Mesenchymal stem cell (in vitro differentiated cells and primary cell): ENCODE measurements around the gene PIKFYVE.

Experiments
- DNase-seq: peaks from one replicate; pipeline ENCODE4 v3.0.0-alpha.2; 2013
- H2AFZ ChIP-seq: one replicate; pipeline ENCODE4 v1.6.1; 2013; ENCODE audit warnings: low read depth, mild to moderate bottlenecking, control low read depth, inconsistent platforms, low read length, moderate library complexity
- H2AK5ac ChIP-seq: 2 replicates; pipeline ENCODE4 v1.6.1; 2013; ENCODE audit warnings: low read length, moderate library complexity, mild to moderate bottlenecking, inconsistent platforms; ENCODE audit not compliant: severe bottlenecking
- H2BK120ac ChIP-seq: one replicate; pipeline ENCODE4 v1.6.1; 2013; ENCODE audit warnings: low read depth, mild to moderate bottlenecking, inconsistent platforms, low read length, moderate library complexity
- H2BK12ac ChIP-seq, 2 experiments: one replicate each; pipeline ENCODE4 v1.6.1; 2013; ENCODE audit warnings: inconsistent platforms in 2 of 2, low read length in 2 of 2, mild to moderate bottlenecking in 2 of 2, moderate library complexity in 2 of 2, control low read depth in 1 of 2
- H2BK15ac ChIP-seq: one replicate; pipeline ENCODE4 v1.6.1; 2013; ENCODE audit warnings: mild to moderate bottlenecking, low read depth, inconsistent platforms; ENCODE audit not compliant: poor library complexity, severe bottlenecking
- H2BK5ac ChIP-seq: 2 replicates; pipeline ENCODE4 v1.6.1; 2013; ENCODE audit warnings: low read depth, mild to moderate bottlenecking, low read length, control low read depth, inconsistent platforms; ENCODE audit not compliant: poor library complexity, severe bottlenecking
- H3K14ac ChIP-seq, 2 experiments: one replicate each; pipeline ENCODE4 v1.6.1; 2013; ENCODE audit warnings: inconsistent platforms in 2 of 2, low read length in 2 of 2, control low read depth in 1 of 2, mild to moderate bottlenecking in 1 of 2, moderate library complexity in 1 of 2
- H3K18ac ChIP-seq, 2 experiments: one replicate each; pipeline ENCODE4 v1.6.1; 2013; ENCODE audit warnings: inconsistent platforms in 2 of 2, low read length in 2 of 2, control low read depth in 1 of 2, low read depth in 1 of 2, mild to moderate bottlenecking in 1 of 2
- H3K23ac ChIP-seq, 2 experiments: one replicate each; pipeline ENCODE4 v1.6.1; 2013; ENCODE audit warnings: inconsistent platforms in 2 of 2, low read length in 2 of 2, mild to moderate bottlenecking in 2 of 2, moderate library complexity in 2 of 2, control low read depth in 1 of 2
- H3K27ac ChIP-seq: 2 replicates; pipeline ENCODE4 v1.5.1; 2013; ENCODE audit warnings: mild to moderate bottlenecking, moderate library complexity, low read length, control low read depth, inconsistent platforms; ENCODE audit not compliant: poor library complexity, severe bottlenecking
- H3K27me3 ChIP-seq, 2 experiments: 2 replicates each; pipeline versions ENCODE4 v1.6.1 to v1.7.0; 2013; ENCODE audit warnings: low read length in 2 of 2, mild to moderate bottlenecking in 2 of 2, moderate library complexity in 2 of 2, control low read depth in 1 of 2, inconsistent platforms in 1 of 2; ENCODE audit not compliant: control insufficient read depth in 1 of 2, insufficient read depth in 1 of 2
- H3K36me3 ChIP-seq, 2 experiments: 2 replicates each; pipeline versions ENCODE4 v1.6.1 to v1.7.0; 2013; ENCODE audit warnings: low read length in 2 of 2, control low read depth in 1 of 2, inconsistent platforms in 1 of 2, low read depth in 1 of 2, mild to moderate bottlenecking in 1 of 2; ENCODE audit not compliant: insufficient read depth in 2 of 2, control insufficient read depth in 1 of 2
- H3K4ac ChIP-seq, 2 experiments: one replicate each; pipeline ENCODE4 v1.6.1; 2013; ENCODE audit warnings: inconsistent platforms in 2 of 2, low read length in 2 of 2, mild to moderate bottlenecking in 2 of 2, moderate library complexity in 2 of 2, control low read depth in 1 of 2, low read depth in 1 of 2
- H3K4me1 ChIP-seq: 2 replicates; pipeline ENCODE4 v1.6.1; 2013; ENCODE audit warnings: low read depth, low read length, control low read depth; ENCODE audit not compliant: control insufficient read depth, insufficient read depth
- H3K4me2 ChIP-seq: 2 replicates; pipeline ENCODE4 v1.6.1; 2013; ENCODE audit warnings: low read length, mild to moderate bottlenecking, inconsistent platforms; ENCODE audit not compliant: poor library complexity, severe bottlenecking
- H3K4me3 ChIP-seq, 2 experiments: 2 replicates each; pipeline versions ENCODE4 v1.5.1 to v1.7.0; 2013; ENCODE audit warnings: low read length in 2 of 2, mild to moderate bottlenecking in 2 of 2, control low read depth in 1 of 2, low read depth in 1 of 2; ENCODE audit not compliant: insufficient read depth in 1 of 2
- H3K79me1 ChIP-seq: replicated peaks from 2 replicates; pipeline ENCODE4 v1.6.1; 2013; ENCODE audit warnings: mild to moderate bottlenecking, control low read depth, low read length, inconsistent platforms; ENCODE audit not compliant: poor library complexity, severe bottlenecking
- H3K9ac ChIP-seq: 2 replicates; pipeline ENCODE4 v1.7.0; 2013; ENCODE audit warnings: mild to moderate bottlenecking, low read length, moderate library complexity
- H3K9me3 ChIP-seq: 2 replicates; pipeline ENCODE4 v1.7.0; 2013; ENCODE audit warnings: mild to moderate bottlenecking, low read length; ENCODE audit not compliant: control insufficient read depth
- H4K8ac ChIP-seq: one replicate; pipeline ENCODE4 v1.6.1; 2013; ENCODE audit warnings: inconsistent platforms, mild to moderate bottlenecking, low read length, moderate library complexity
- H4K91ac ChIP-seq: one replicate; pipeline ENCODE4 v1.6.1; 2013; ENCODE audit warnings: mild to moderate bottlenecking, low read length, inconsistent platforms
- WGBS: methylation state at CpG from one replicate; pipeline ENCODE4 v1.1.7; 2013; ENCODE audit warnings: mixed read lengths; 5-methylcytosine and 5-hydroxymethylcytosine counted together

The PIKFYVE gene

DNA sequence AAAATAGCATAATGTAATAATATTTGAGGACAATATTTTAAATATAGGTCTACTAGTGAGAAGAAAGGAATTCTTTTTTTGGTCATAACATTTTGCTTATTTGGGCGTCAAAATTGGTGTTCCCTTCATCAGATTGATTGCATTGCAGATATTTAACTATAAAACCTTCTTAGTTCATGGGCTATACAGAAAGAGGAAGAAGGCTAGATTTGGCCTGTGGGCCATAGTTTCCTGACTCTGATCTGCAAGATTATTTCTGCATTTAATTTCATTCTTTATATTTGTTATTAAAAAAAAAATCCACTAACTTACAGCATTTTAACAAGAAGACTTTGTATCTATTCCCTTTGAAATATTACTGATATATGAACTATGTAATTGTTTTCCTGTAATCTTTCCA is 31.9 kb downstream of the PIKFYVE start:
- H3K14ac ChIP-seq: no peak overlapping the region
- WGBS: no CpG with 5 or more reads among the region's 1 CpG
- no peak overlapping the region for H4K8ac ChIP-seq
- peaks cover 21% of the 10 kb centered on the region for H3K79me1 ChIP-seq
- no peak overlapping the region for H2BK120ac ChIP-seq
- H3K9ac ChIP-seq: no peak overlapping the region
- no peaks in the 10 kb centered on the region for H3K9me3 ChIP-seq
- no peak overlapping the region for H2BK5ac ChIP-seq
- H3K4ac ChIP-seq: no peak overlapping the region
- H3K36me3 ChIP-seq: peaks cover 14 to 85% of the 10 kb centered on the region in 2 experiments
- no peak overlapping the region for H2BK15ac ChIP-seq
- H2AK5ac ChIP-seq: no peak overlapping the region
- H3K4me2 ChIP-seq: no peak overlapping the region
- DNase-seq: no peak
- H3K4me1 ChIP-seq: no peaks in the 10 kb centered on the region
- H3K27ac ChIP-seq: no peak overlapping the region
- H2BK12ac ChIP-seq: no peak overlapping the region
- no peak overlapping the region for H3K4me3 ChIP-seq
- H3K18ac ChIP-seq: no peak overlapping the region
- H3K23ac ChIP-seq: no peak overlapping the region
- H4K91ac ChIP-seq: no peak overlapping the region
- H3K27me3 ChIP-seq: no peaks in the 10 kb centered on the region
- H2AFZ ChIP-seq: no peak overlapping the region

DNA sequence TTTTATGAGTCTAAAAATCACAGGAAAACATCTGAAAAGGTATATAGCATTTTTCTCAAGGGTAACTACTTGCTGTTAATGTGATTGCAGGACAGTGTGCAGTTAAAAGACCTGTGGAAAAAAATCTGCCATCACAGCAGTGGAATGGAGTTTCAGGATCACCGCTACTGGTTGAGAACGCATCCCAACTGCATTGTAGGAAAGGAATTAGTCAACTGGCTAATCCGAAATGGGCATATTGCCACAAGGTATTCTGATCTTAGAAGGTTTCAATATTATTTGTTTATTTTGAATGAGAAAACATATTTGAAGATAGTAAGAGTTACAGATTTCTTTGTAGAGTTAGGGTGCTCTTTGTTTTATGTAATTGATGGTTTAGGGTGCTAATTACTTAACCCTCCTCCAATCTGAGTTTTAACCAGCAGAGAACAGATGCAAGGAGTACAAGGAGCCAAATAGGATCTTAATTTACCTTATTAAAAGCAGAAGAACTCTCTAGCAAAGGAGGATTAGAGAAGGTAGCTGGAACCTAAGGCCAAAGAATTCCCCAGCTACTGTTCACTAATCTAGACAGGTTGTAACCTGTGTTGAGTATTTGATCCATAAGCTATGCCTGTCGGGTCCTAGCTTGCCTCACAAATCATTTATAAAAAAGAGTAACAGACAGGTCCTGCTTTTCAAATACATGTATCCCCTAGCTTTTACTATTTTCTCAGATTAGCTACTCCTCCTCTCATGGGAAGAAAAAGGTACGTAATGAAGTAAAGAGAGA is 35.0 kb downstream of the PIKFYVE start:
- 91% methylated on average over 4 of the region's 5 CpGs for WGBS
- Histone ChIP-seq H3K4me3 (no peak overlapping the region), H3K14ac (no peak overlapping the region), H3K18ac (no peak overlapping the region), H4K8ac (no peak overlapping the region), H2BK5ac (no peak overlapping the region), H3K27ac (no peak overlapping the region), H3K36me3 (peaks cover 15 to 86% of the 10 kb centered on the region in 2 experiments), H2AK5ac (no peak overlapping the region), H4K91ac (no peak overlapping the region), H3K79me1 (peaks cover 10% of the 10 kb centered on the region), H3K9me3 (no peaks in the 10 kb centered on the region), H2BK12ac (no peak overlapping the region), H3K23ac (no peak overlapping the region), H3K27me3 (no peaks in the 10 kb centered on the region), H3K4me1 (no peaks in the 10 kb centered on the region), H3K4me2 (no peak overlapping the region), H3K9ac (no peak overlapping the region), H2BK15ac (no peak overlapping the region), H2BK120ac (no peak overlapping the region), H2AFZ (no peak overlapping the region), H3K4ac (no peak overlapping the region)
- DNase-seq: no peak

DNA sequence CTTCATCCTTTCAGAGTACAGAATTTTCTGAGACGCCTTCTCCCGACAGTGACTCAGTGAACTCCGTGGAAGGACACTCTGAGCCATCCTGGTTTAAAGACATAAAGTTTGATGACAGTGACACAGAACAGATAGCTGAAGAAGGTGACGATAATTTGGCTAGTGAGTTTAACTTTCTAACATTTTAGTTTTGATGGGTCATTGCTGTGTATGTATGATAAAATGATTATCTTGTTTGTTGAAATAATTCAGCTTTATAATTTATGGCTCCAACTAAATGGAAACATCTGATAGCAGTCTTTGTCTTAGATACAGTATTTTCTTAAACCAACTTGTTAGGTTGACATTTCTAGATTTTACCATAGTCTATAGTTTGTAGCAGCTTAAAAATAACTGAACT is 38.1 kb downstream of the PIKFYVE start:
- no peak overlapping the region for H3K4me2 ChIP-seq
- no peak overlapping the region for H4K91ac ChIP-seq
- no peaks in the 10 kb centered on the region for H3K9me3 ChIP-seq
- H2BK5ac ChIP-seq: no peak overlapping the region
- H3K4me3 ChIP-seq: no peak overlapping the region
- H3K18ac ChIP-seq: no peak overlapping the region
- H4K8ac ChIP-seq: no peak overlapping the region
- H2AK5ac ChIP-seq: no peak overlapping the region
- no peak overlapping the region for H2BK12ac ChIP-seq
- H3K4me1 ChIP-seq: no peaks in the 10 kb centered on the region
- no peak overlapping the region for H3K23ac ChIP-seq
- WGBS: 97% methylated on average over 4 of the region's 4 CpGs
- H3K9ac ChIP-seq: no peak overlapping the region
- H3K79me1 ChIP-seq: peaks cover 8% of the 10 kb centered on the region
- DNase-seq: no peak
- H3K27ac ChIP-seq: no peak overlapping the region
- H3K14ac ChIP-seq: no peak overlapping the region
- H2BK15ac ChIP-seq: no peak overlapping the region
- H2AFZ ChIP-seq: no peak overlapping the region
- H2BK120ac ChIP-seq: no peak overlapping the region
- H3K4ac ChIP-seq: no peak overlapping the region
- H3K27me3 ChIP-seq: no peaks in the 10 kb centered on the region
- peaks cover 10 to 72% of the 10 kb centered on the region in 2 experiments for H3K36me3 ChIP-seq

DNA sequence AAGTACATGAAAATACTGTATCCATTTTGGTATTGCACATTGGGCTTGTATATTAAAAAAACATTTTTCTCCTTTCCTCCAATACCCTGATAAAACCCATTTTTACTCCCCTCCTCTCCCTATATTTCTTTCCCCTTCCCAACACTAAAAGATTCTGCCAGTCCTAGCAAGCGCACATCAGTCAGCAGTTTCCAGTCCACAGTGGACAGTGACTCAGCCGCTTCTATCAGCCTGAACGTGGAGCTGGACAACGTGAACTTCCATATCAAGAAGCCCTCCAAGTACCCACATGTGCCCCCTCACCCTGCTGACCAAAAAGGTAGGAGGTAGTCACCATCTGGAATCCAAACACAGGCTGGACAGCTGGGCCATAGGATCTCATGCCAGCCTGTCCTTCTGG is 38.6 kb downstream of the PIKFYVE start:
- no peak for DNase-seq
- no peak overlapping the region for H3K4me2 ChIP-seq
- H2BK5ac ChIP-seq: no peak overlapping the region
- no peaks in the 10 kb centered on the region for H3K9me3 ChIP-seq
- no peak overlapping the region for H3K27ac ChIP-seq
- no peaks in the 10 kb centered on the region for H3K4me1 ChIP-seq
- H3K9ac ChIP-seq: no peak overlapping the region
- H3K18ac ChIP-seq: no peak overlapping the region
- no peak overlapping the region for H2AK5ac ChIP-seq
- no peak overlapping the region for H4K91ac ChIP-seq
- H2BK120ac ChIP-seq: no peak overlapping the region
- peaks cover 8% of the 10 kb centered on the region for H3K79me1 ChIP-seq
- H3K23ac ChIP-seq: no peak overlapping the region
- peaks cover 10 to 73% of the 10 kb centered on the region in 2 experiments for H3K36me3 ChIP-seq
- H3K27me3 ChIP-seq: no peaks in the 10 kb centered on the region
- no peak overlapping the region for H2BK12ac ChIP-seq
- no peak overlapping the region for H2AFZ ChIP-seq
- no peak overlapping the region for H3K4ac ChIP-seq
- WGBS: 100% methylated on average over 4 of the region's 4 CpGs
- H4K8ac ChIP-seq: no peak overlapping the region
- H2BK15ac ChIP-seq: no peak overlapping the region
- no peak overlapping the region for H3K4me3 ChIP-seq
- no peak overlapping the region for H3K14ac ChIP-seq
